Prostate gland (tissue), 2 donors: ENCODE measurements around the gene ARPP21.

Experiments
- CTCF ChIP-seq, 4 experiments: fragments of 200-600 bp in 2 of 4; fragments of 450-650 bp in 2 of 4; sonication (generic) in 2 of 4; IDR thresholded peaks; 1 replicate in 3 of 4; 2 replicates in 1 of 4; pipeline ENCODE4 v1.5.1; 2016 to 2019; ENCODE audit warnings: antibody characterized with exemption in 4 of 4, mild to moderate bottlenecking in 2 of 4, moderate library complexity in 2 of 4
- POLR2A ChIP-seq: fragments of 450-650 bp; IDR thresholded peaks from one replicate; pipeline ENCODE4 v1.6.1; 2016; ENCODE audit warnings: antibody characterized with exemption, mild to moderate bottlenecking
- POLR2AphosphoS5 ChIP-seq: sonication (generic); formaldehyde crosslinking; IDR thresholded peaks from one replicate; pipeline ENCODE4 v1.6.1; 2017; ENCODE audit warnings: antibody characterized with exemption

DNA sequence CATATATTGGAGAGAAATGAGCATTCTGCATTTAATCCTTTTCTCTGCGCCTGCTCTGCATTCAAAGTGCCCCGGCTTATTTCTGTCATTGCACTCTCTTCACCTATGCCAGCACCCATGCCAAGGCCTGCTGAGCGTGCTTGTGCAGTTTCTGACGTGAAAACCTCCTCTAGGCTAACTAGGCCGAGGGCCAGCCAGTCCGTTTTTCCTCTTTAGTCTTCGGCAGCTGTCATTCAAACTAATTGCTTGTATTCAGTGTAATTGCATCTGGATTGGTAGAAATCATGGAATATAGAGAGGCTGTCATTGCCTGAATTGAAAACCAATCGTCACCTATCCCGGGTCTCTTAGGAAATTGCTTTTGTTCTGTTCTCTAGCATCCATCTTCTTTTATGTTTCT lies 94.0 kb downstream of the ARPP21 start:
- TF ChIP-seq CTCF (IDR thresholded peaks at IDR 0.05) (no peak), POLR2A (no peak), POLR2AphosphoS5 (no peak)
